Testis (tissue), 2 donors: ENCODE measurements around the gene ERFE.

Source experiments
- CTCF ChIP-seq, 3 experiments: fragments of 450-650 bp in 2 of 3; fragments of 200-600 bp in 1 of 3; sonication (generic) in 1 of 3; IDR thresholded peaks; one replicate each; pipeline ENCODE4 v1.5.1; 2016 to 2019; ENCODE audit warnings: antibody characterized with exemption in 3 of 3, mild to moderate bottlenecking in 2 of 3, moderate library complexity in 1 of 3
- POLR2A ChIP-seq: fragments of 450-650 bp; IDR thresholded peaks from one replicate; pipeline ENCODE4 v1.6.1; 2017; ENCODE audit warnings: antibody characterized with exemption, mild to moderate bottlenecking, moderate library complexity

GRCh38 chr2:238140040-238140439, 18.7 kb upstream of the ERFE start:
- no peak for TF ChIP-seq CTCF (IDR thresholded peaks at IDR 0.05)
- TF ChIP-seq POLR2A, result no peak
